Caki2 (cell line): ENCODE data around the gene LDLRAD4. TPM values are rescaled to one million over a fixed set of nuclear protein-coding genes. Genes with fewer than 3 reads are reported as not detected.
"Not testable (repeated sequence)": the region's sequence is repeated elsewhere in the genome, so short reads cannot be mapped to it uniquely, and the experiment has no call there.

Experiments used
- DNase-seq: peaks from one replicate; pipeline ENCODE4 v3.0.0-alpha.2; 2015; ENCODE audit warnings: low read depth
- in situ Hi-C: cut with HindIII; loops from 2 replicates; pipeline ENCODE4 v1.10.0; 2016; ENCODE audit warnings: low sequenced_read_pairs, low pct_unique_long_range_greater_than_20kb, mixed read lengths
- total RNA-seq: library from RNA; depleted of rRNA; stranded (reverse); fragments of >200 nt; shearing (Covaris generic); gene quantifications from 2 replicates; pipeline ENCODE4 v1.2.3, GENCODE V29; 2014; ENCODE audit warnings: low replicate concordance

The LDLRAD4 gene
- total RNA-seq, 1 experiment from 2014 or later = 0.44 TPM

- in situ Hi-C loops = no loop called here
- DNase-seq = no peak
Measured at GRCh38 chr18:13332874-13333273, 114.3 kb downstream of the LDLRAD4 start.

GRCh38 chr18:13335903-13336302 is 117.3 kb downstream of the LDLRAD4 start:
- DNase-seq = no peak

GRCh38 chr18:13336841-13337240 is 118.3 kb downstream of the LDLRAD4 start:
- in situ Hi-C loops = no loop called here
- no peak for DNase-seq

More at GRCh38 chr18:13335903-13336302, 117.3 kb downstream of the LDLRAD4 start:
- in situ Hi-C loops = no loop called here

GRCh38 chr18:13337369-13337768 is 118.8 kb downstream of the LDLRAD4 start:
- in situ Hi-C loops = no loop called here
- DNase-seq = no peak

- in situ Hi-C loops = no loop called here
- no peak for DNase-seq
Measured at GRCh38 chr18:13338318-13338717, 119.8 kb downstream of the LDLRAD4 start.

- in situ Hi-C loops = no loop called here
- DNase-seq = no peak
Measured at GRCh38 chr18:13339653-13340052, 121.1 kb downstream of the LDLRAD4 start.

GRCh38 chr18:13346449-13346848 is 127.9 kb downstream of the LDLRAD4 start:
- in situ Hi-C loops, DNase-seq: not testable (repeated sequence)

- in situ Hi-C loops = no loop called here
- no peak for DNase-seq
Measured at GRCh38 chr18:13353084-13353823, 134.7 kb downstream of the LDLRAD4 start.

- DNase-seq = no peak
- in situ Hi-C loops = no loop called here
Measured at GRCh38 chr18:13354402-13354801, 135.8 kb downstream of the LDLRAD4 start.

- in situ Hi-C loops = no loop called here
- no peak for DNase-seq
Measured at GRCh38 chr18:13356032-13356431, 137.5 kb downstream of the LDLRAD4 start.

- DNase-seq = no peak
- in situ Hi-C loops = no loop called here
Measured at GRCh38 chr18:13357289-13357688, 138.7 kb downstream of the LDLRAD4 start.

GRCh38 chr18:13359210-13359609 is 140.7 kb downstream of the LDLRAD4 start:
- DNase-seq = no peak
- in situ Hi-C loops = no loop called here

GRCh38 chr18:13361431-13361830 is 142.9 kb downstream of the LDLRAD4 start:
- no peak for DNase-seq
- in situ Hi-C loops = no loop called here

GRCh38 chr18:13362051-13362450 is 143.5 kb downstream of the LDLRAD4 start:
- DNase-seq = no peak
- in situ Hi-C loops = no loop called here

GRCh38 chr18:13362607-13363006 is 144.0 kb downstream of the LDLRAD4 start:
- no peak for DNase-seq
- in situ Hi-C loops = no loop called here

GRCh38 chr18:13363359-13363758 is 144.8 kb downstream of the LDLRAD4 start:
- in situ Hi-C loops = no loop called here
- DNase-seq = no peak

- no peak for DNase-seq
- in situ Hi-C loops = no loop called here
Measured at GRCh38 chr18:13364721-13365205, 146.2 kb downstream of the LDLRAD4 start.

GRCh38 chr18:13366131-13366530 is 147.6 kb downstream of the LDLRAD4 start:
- in situ Hi-C loops = no loop called here
- no peak for DNase-seq

- in situ Hi-C loops = no loop called here
- no peak for DNase-seq
Measured at GRCh38 chr18:13366541-13366940, 148.0 kb downstream of the LDLRAD4 start.
